HepG2 (cell line): ENCODE data around the gene CDCA5. TPM values are rescaled to one million over a fixed set of nuclear protein-coding genes. Genes with fewer than 3 reads are reported as not detected.

Experiments
- HMG20B ChIP-seq: conservative IDR thresholded peaks from 2 replicates; pipeline ENCODE4 v1.6.1; 2016; ENCODE audit warnings: missing genetic modification reagents, missing compliant biosample characterization
- KDM1A ChIP-seq: IDR thresholded peaks from 2 replicates; pipeline ENCODE4 v1.6.1; 2016; ENCODE audit warnings: missing compliant biosample characterization
- MAF1 ChIP-seq: sonication (generic); formaldehyde crosslinking; IDR thresholded peaks from 2 replicates; pipeline ENCODE4 v1.5.0; 2020; ENCODE audit warnings: missing genetic modification reagents, borderline replicate concordance
- RFXAP ChIP-seq: sonication (generic); formaldehyde crosslinking; IDR thresholded peaks from 2 replicates; pipeline ENCODE4 v1.4.0; 2020; ENCODE audit warnings: missing genetic modification reagents, borderline replicate concordance
- SMARCC2 ChIP-seq: fragments of 450-650 bp; IDR thresholded peaks from 2 replicates; pipeline ENCODE4 v1.6.1; 2017; ENCODE audit warnings: antibody characterized with exemption, mild to moderate bottlenecking
- TCF12 ChIP-seq, 2 experiments: fragments of 450-650 bp in 1 of 2; sonication (generic) in 1 of 2; formaldehyde crosslinking in 1 of 2; IDR thresholded peaks; 2 replicates each; pipeline versions ENCODE4 v1.6.1 to v1.8.0; 2017 to 2022; ENCODE audit warnings: antibody characterized with exemption in 1 of 2, mild to moderate bottlenecking in 1 of 2, missing genetic modification reagents in 1 of 2, moderate library complexity in 1 of 2
- ZNF3 ChIP-seq: IDR thresholded peaks from 2 replicates; pipeline ENCODE4 v1.7.0; 2017; ENCODE audit warnings: inconsistent platforms
- ZNF337 ChIP-seq: sonication (generic); formaldehyde crosslinking; IDR thresholded peaks from 2 replicates; pipeline ENCODE4 v1.5.1; 2020; ENCODE audit warnings: missing genetic modification reagents, low read depth, mild to moderate bottlenecking, borderline replicate concordance
- ZNF616 ChIP-seq: sonication (generic); formaldehyde crosslinking; IDR thresholded peaks from 2 replicates; pipeline ENCODE4 v1.5.0; 2020; ENCODE audit warnings: low read depth, mild to moderate bottlenecking, missing genetic modification reagents
- polyA plus RNA-seq, 8 experiments: library from polyadenylated mRNA; depleted of rRNA in 3 of 8; stranded (reverse) in 7 of 8; unstranded in 1 of 8; fragments of >200 nt; fragmentation: Illumina TruSeq in 4 of 8; extraction: Trizol in 4 of 8; gene quantifications; 2 replicates each; pipeline versions ENCODE4 v1.2.1 to v1.2.3, GENCODE V29; 2011 to 2016; ENCODE audit warnings: low read depth in 4 of 8, missing spikeins in 1 of 8, mixed read lengths in 1 of 8; ENCODE audit not compliant: insufficient read depth in 1 of 8
- total RNA-seq, 5 experiments: library from RNA; depleted of rRNA; stranded (reverse); fragments of >200 nt; fragmentation: Illumina TruSeq; extraction: Trizol; gene quantifications; 2 replicates each; pipeline ENCODE4 v1.2.3, GENCODE V29; 2016; ENCODE audit warnings: low read depth in 1 of 5
- TF ChIP-seq, protein P1 (sequence below): sonication (generic); formaldehyde crosslinking; IDR thresholded peaks from 2 replicates; pipeline ENCODE4 v1.9.0; 2022; ENCODE audit warnings: low read depth, missing genetic modification reagents
- TF ChIP-seq, protein P2 (sequence below): sonication (generic); formaldehyde crosslinking; IDR thresholded peaks from 2 replicates; pipeline ENCODE4 v1.4.0; 2020; ENCODE audit warnings: missing genetic modification reagents, borderline replicate concordance

Gene CDCA5
- total and polyA plus RNA-seq, 2 of the 13 experiments (the other 11 are each of a cell fraction or from before 2014, with no cell fraction given), result 13.5 to 50.6 TPM

DNA sequence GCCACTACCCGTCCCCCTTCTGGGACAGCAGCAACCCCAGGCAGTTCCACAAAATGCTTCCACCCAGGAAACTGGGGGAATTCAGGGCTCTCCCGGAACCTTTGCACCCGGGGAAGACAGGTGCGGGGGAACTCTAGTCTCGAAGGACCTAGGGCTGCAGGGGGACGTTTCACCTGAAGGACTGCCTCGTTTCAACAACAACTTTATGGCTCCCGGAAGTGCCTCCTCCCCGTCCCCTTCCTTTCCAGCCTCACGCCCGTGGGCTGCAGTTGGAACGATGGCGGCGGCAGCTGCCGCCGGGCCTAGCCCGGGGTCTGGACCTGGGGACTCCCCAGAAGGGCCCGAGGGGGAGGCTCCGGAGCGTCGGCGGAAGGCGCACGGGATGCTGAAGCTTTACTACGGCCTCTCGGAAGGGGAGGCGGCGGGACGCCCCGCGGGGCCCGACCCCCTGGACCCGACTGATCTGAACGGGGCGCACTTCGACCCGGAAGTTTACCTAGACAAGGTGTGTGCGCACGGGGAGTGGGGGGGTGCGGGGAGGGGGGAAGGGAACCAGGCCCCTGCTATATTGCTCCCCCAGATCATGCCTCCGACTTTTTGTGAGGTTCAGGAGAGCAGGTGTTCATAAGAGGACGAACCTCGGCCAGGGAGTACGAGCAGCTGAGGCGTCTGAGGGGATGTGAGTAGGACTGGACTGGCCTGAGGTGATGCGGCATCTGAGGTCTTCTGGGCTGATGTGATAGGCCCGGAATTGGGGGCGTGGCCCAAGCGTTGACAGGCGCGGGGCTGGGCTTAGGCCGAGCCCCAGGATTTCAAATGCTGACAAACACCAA, 12.3 kb upstream of the CDCA5 start, which contains the start of gene VPS51 (continued):
- TF ChIP-seq TCF12 (IDR thresholded peaks at IDR 0.05) (no peak), TCF12 (CRISPR knock-in tag; IDR thresholded peaks at IDR 0.05) (peak; percentile 71), RFXAP (CRISPR knock-in tag) (no peak; the same call in 1 of the 2 replicates), ZNF616 (CRISPR knock-in tag) (peak; percentile 85), MAF1 (CRISPR knock-in tag) (0 out of 2 replicates have a peak, but pooled peaks have one; percentile 38), HMG20B (CRISPR knock-in tag) (peak; percentile 47; the same call in 1 of the 2 replicates), ZNF337 (CRISPR knock-in tag) (no peak), ZNF3 (CRISPR knock-in tag) (0 out of 2 replicates have a peak, but pooled peaks have one; percentile 34), KDM1A (CRISPR knock-in tag) (no peak), SMARCC2 (no peak)
- TF ChIP-seq, protein P1, sequence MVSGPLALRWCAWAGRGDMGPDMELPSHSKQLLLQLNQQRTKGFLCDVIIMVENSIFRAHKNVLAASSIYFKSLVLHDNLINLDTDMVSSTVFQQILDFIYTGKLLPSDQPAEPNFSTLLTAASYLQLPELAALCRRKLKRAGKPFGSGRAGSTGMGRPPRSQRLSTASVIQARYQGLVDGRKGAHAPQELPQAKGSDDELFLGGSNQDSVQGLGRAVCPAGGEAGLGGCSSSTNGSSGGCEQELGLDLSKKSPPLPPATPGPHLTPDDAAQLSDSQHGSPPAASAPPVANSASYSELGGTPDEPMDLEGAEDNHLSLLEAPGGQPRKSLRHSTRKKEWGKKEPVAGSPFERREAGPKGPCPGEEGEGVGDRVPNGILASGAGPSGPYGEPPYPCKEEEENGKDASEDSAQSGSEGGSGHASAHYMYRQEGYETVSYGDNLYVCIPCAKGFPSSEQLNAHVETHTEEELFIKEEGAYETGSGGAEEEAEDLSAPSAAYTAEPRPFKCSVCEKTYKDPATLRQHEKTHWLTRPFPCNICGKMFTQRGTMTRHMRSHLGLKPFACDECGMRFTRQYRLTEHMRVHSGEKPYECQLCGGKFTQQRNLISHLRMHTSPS (CRISPR knock-in tag), result no peak; the same call in 1 of the 2 replicates
- TF ChIP-seq, protein P2, sequence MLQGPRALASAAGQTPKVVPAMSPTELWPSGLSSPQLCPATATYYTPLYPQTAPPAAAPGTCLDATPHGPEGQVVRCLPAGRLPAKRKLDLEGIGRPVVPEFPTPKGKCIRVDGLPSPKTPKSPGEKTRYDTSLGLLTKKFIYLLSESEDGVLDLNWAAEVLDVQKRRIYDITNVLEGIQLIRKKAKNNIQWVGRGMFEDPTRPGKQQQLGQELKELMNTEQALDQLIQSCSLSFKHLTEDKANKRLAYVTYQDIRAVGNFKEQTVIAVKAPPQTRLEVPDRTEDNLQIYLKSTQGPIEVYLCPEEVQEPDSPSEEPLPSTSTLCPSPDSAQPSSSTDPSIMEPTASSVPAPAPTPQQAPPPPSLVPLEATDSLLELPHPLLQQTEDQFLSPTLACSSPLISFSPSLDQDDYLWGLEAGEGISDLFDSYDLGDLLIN, result no peak
